Endothelial cell of umbilical vein (primary cell): ENCODE results near the gene SLC22A24. TPM values are rescaled to one million over a fixed set of nuclear protein-coding genes. Genes with fewer than 3 reads are reported as not detected.

Source experiments
- BruUV-seq: library from RNA; stranded (reverse); fragments of 400-500 nt; replicated peaks from 2 replicates; lab custom pipeline; 2021; lab: Mats Ljungman, UMichigan
- CTCF ChIA-PET: fragments of 300-600, 350-600 bp; sonication (Branson Sonifier 250); formaldehyde crosslinking; loops from one replicate; lab custom pipeline; 2021; ENCODE audit warnings: antibody characterized with exemption, inconsistent platforms; lab: Charles Lee
- POLR2A ChIA-PET: fragments of 300-600, 350-600 bp; sonication (Branson Sonifier 250); formaldehyde crosslinking; loops from one replicate; lab custom pipeline; 2021; ENCODE audit warnings: antibody characterized with exemption, inconsistent platforms; lab: Charles Lee
- DNase-seq: peaks from one replicate; pipeline ENCODE4 v3.0.0-alpha.2; 2011; ENCODE audit warnings: low read depth, low spot score
- FAIRE-seq: peaks from 2 replicates; lab custom pipeline; 2011; peaks lifted over from hg19 to GRCh38; lab: Jason Lieb, UNC
- H2AFZ ChIP-seq: 2 replicates; pipeline ENCODE4 v1.6.0; 2012; ENCODE audit warnings: low read depth, low read length, control low read depth, inconsistent platforms
- H3K27ac ChIP-seq: 2 replicates; pipeline ENCODE4 v1.5.1; 2011; ENCODE audit warnings: low read depth, mild to moderate bottlenecking, control low read depth, low read length, moderate library complexity; ENCODE audit not compliant: insufficient read depth
- H3K27me3 ChIP-seq, 2 experiments: 2 replicates each; pipeline versions ENCODE4 v1.6.0 to v1.6.1; 2011; ENCODE audit warnings: low read length in 2 of 2, mixed read lengths in 1 of 2; ENCODE audit not compliant: control insufficient read depth in 2 of 2, insufficient read depth in 2 of 2
- H3K36me3 ChIP-seq, 2 experiments: 2 replicates in 1 of 2; 3 replicates in 1 of 2; pipeline ENCODE4 v1.5.1; 2011; ENCODE audit warnings: low read length in 2 of 2, mild to moderate bottlenecking in 1 of 2, moderate library complexity in 1 of 2; ENCODE audit not compliant: control insufficient read depth in 2 of 2, insufficient read depth in 2 of 2; ENCODE audit errors: extremely low read depth in 1 of 2
- H3K4me1 ChIP-seq: 3 replicates; pipeline ENCODE4 v1.5.1; 2011; ENCODE audit warnings: mild to moderate bottlenecking, low read length; ENCODE audit not compliant: control insufficient read depth, insufficient read depth; ENCODE audit errors: extremely low read depth
- H3K4me2 ChIP-seq: 2 replicates; pipeline ENCODE4 v1.6.1; 2011; ENCODE audit warnings: low read length, control low read depth, mixed read lengths; ENCODE audit not compliant: insufficient read depth
- H3K4me3 ChIP-seq, 3 experiments: fragments of 200-600 bp in 1 of 3; sonication (generic), shearing (Covaris generic) in 1 of 3; replicated peaks in 1 of 3; 2 replicates each; pipeline ENCODE4 v1.5.1; 2011 to 2016; ENCODE audit warnings: control low read depth in 3 of 3, low read length in 3 of 3, mild to moderate bottlenecking in 2 of 3, inconsistent platforms in 1 of 3, low read depth in 1 of 3, moderate library complexity in 1 of 3; ENCODE audit not compliant: insufficient read depth in 1 of 3
- H3K79me2 ChIP-seq: 2 replicates; pipeline ENCODE4 v1.6.0; 2012; ENCODE audit warnings: low read length, inconsistent platforms; ENCODE audit not compliant: control insufficient read depth, insufficient read depth
- H3K9ac ChIP-seq: replicated peaks from 2 replicates; pipeline ENCODE3; 2011; ENCODE audit warnings: low read length, control low read depth; ENCODE audit not compliant: insufficient read depth; ENCODE audit errors: extremely low read depth
- H3K9me1 ChIP-seq: replicated peaks from 3 replicates; pipeline ENCODE4 v1.6.0; 2011; ENCODE audit warnings: mild to moderate bottlenecking, low read length; ENCODE audit not compliant: control insufficient read depth, insufficient read depth; ENCODE audit errors: extremely low read depth
- H3K9me3 ChIP-seq: replicated peaks from 2 replicates; pipeline ENCODE4 v1.5.1; 2012; ENCODE audit warnings: low read length, inconsistent platforms; ENCODE audit not compliant: control insufficient read depth, insufficient read depth
- H4K20me1 ChIP-seq: replicated peaks from 2 replicates; pipeline ENCODE3; 2011; ENCODE audit warnings: mild to moderate bottlenecking, low read length; ENCODE audit not compliant: control insufficient read depth, insufficient read depth; ENCODE audit errors: extremely low read depth
- CTCF ChIP-seq, 2 donors: IDR thresholded peaks; 1 replicate in 1 of 2; 2 replicates in 1 of 2; pipeline ENCODE4 v1.5.1; 2011; ENCODE audit warnings: low read length in 2 of 2, mild to moderate bottlenecking in 2 of 2, moderate library complexity in 2 of 2, control low read depth in 1 of 2, inconsistent platforms in 1 of 2, low read depth in 1 of 2; ENCODE audit not compliant: insufficient read depth in 1 of 2; ENCODE audit errors: extremely low read depth in 1 of 2
- EZH2 ChIP-seq: IDR thresholded peaks from 2 replicates; pipeline ENCODE4 v1.6.1; 2012; ENCODE audit warnings: borderline replicate concordance, low read depth, mild to moderate bottlenecking, moderate library complexity, low read length, inconsistent platforms; ENCODE audit not compliant: severe bottlenecking
- FOS ChIP-seq: IDR thresholded peaks from 2 replicates; pipeline ENCODE4 v1.6.1; 2011; ENCODE audit warnings: mild to moderate bottlenecking, low read length, moderate library complexity, borderline replicate concordance; ENCODE audit not compliant: insufficient read depth
- GATA2 ChIP-seq: IDR thresholded peaks from 2 replicates; pipeline ENCODE4 v1.7.0; 2011; ENCODE audit warnings: low read depth, mild to moderate bottlenecking, moderate library complexity, mixed read lengths, low read length; ENCODE audit not compliant: insufficient read length, insufficient read depth
- JUN ChIP-seq: IDR thresholded peaks from 2 replicates; pipeline ENCODE4 v1.6.1; 2011; ENCODE audit warnings: borderline replicate concordance, low read depth; ENCODE audit not compliant: insufficient read length, insufficient read depth
- MAX ChIP-seq: IDR thresholded peaks from 2 replicates; pipeline ENCODE4 v1.6.1; 2011; ENCODE audit not compliant: insufficient read depth, insufficient read length
- MYC ChIP-seq: IDR thresholded peaks from one replicate; pipeline ENCODE4 v1.6.1; 2011; ENCODE audit warnings: mild to moderate bottlenecking, low read depth, low read length
- POLR2A ChIP-seq: IDR thresholded peaks from 2 replicates; pipeline ENCODE4 v1.6.1; 2012; ENCODE audit warnings: low read depth, mild to moderate bottlenecking, control low read depth, low read length
- POLR2AphosphoS5 ChIP-seq: IDR thresholded peaks from 2 replicates; pipeline ENCODE4 v1.6.1; 2012; ENCODE audit warnings: low read depth, mild to moderate bottlenecking, control low read depth, low read length, moderate library complexity; ENCODE audit not compliant: insufficient read depth
- dilution Hi-C: fragments of 300-500 bp; cut with MboI; formaldehyde crosslinking; loops from one replicate; pipeline ENCODE4 v1.15.0; 2019; ENCODE audit warnings: low sequenced_read_pairs; ENCODE audit not compliant: extremely low pct_ligation_motif_present
- intact Hi-C: fragments of 100-400 bp; cut with micrococcal nuclease; formaldehyde crosslinking; loops from one replicate; pipeline ENCODE4 v1.10.0; 2022
- polyA plus RNA-seq, 4 experiments: library from polyadenylated mRNA; depleted of rRNA in 3 of 4; stranded (reverse) in 3 of 4; unstranded in 1 of 4; fragments of >200 nt; gene quantifications; 2 replicates each; pipeline versions ENCODE4 v1.2.1 to v1.2.3, GENCODE V29; 2011 to 2012; ENCODE audit warnings: missing spikeins in 1 of 4
- total RNA-seq: library from RNA; stranded (reverse); gene quantifications from 2 replicates; pipeline ENCODE4 v1.2.3, GENCODE V29; 2021

SLC22A24 gene
- total and polyA plus RNA-seq, 2 donors (not counting 3 experiments of a cell fraction or from before 2014, with no cell fraction given) = not detected

- Histone ChIP-seq H3K27me3 (peaks cover 0 to 2% of the 10 kb centered on the region in 2 experiments), H3K4me2 (no peak overlapping the region), H4K20me1 (no peaks in the 10 kb centered on the region), H3K79me2 (no peaks in the 10 kb centered on the region), H3K4me1 (no peaks in the 10 kb centered on the region), H3K36me3 (no peaks in the 10 kb centered on the region), H2AFZ (no peak overlapping the region), H3K9me1 (no peaks in the 10 kb centered on the region), H3K9ac (no peak overlapping the region), H3K4me3 (no peak overlapping the region), H3K9me3 (no peaks in the 10 kb centered on the region), H3K27ac (no peak overlapping the region)
- intact Hi-C loops (no loop called here), dilution Hi-C loops (no loop called here)
- no peak for FAIRE-seq
- POLR2A ChIA-PET = no interaction called here
- BruUV-seq = no TSS peak
- TF ChIP-seq FOS = no peak
- no peak for TF ChIP-seq CTCF (IDR thresholded peaks at IDR 0.05; ENCODE audit: extremely low read depth in 1 of 2, insufficient read depth in 1 of 2, low read depth in 1 of 2, low read length in 2 of 2)
- TF ChIP-seq MAX = no peak
- no peak for TF ChIP-seq EZH2
- TF ChIP-seq POLR2A = no peak
- no peak for TF ChIP-seq MYC
- no peak for DNase-seq
- CTCF ChIA-PET = interaction anchor here (1.0 to 1.7 kb wide), 2 partner anchors 11 to 55 kb away, joined by 3 read pairs; no protein-coding TSS in a partner anchor
These were observed 44.5 kb downstream of the SLC22A24 start for GRCh38 chr11:63099555-63099954.

GRCh38 chr11:63080682-63081081 lies 63.3 kb downstream of the SLC22A24 start:
- Histone ChIP-seq H3K27me3 (peaks cover 0 to 2% of the 10 kb centered on the region in 2 experiments), H3K9me1 (no peaks in the 10 kb centered on the region), H2AFZ (no peak overlapping the region), H3K9ac (no peak overlapping the region), H3K79me2 (no peaks in the 10 kb centered on the region), H3K9me3 (no peaks in the 10 kb centered on the region), H3K4me3 (no peak overlapping the region), H3K27ac (no peak overlapping the region), H3K36me3 (no peaks in the 10 kb centered on the region), H4K20me1 (no peaks in the 10 kb centered on the region), H3K4me1 (no peaks in the 10 kb centered on the region), H3K4me2 (no peak overlapping the region)
- no peak for TF ChIP-seq EZH2
- TF ChIP-seq JUN = no peak
- no peak for TF ChIP-seq MAX
- no peak for TF ChIP-seq CTCF (IDR thresholded peaks at IDR 0.05; ENCODE audit: extremely low read depth in 1 of 2, insufficient read depth in 1 of 2, low read depth in 1 of 2, low read length in 2 of 2)
- no peak for TF ChIP-seq POLR2A
- TF ChIP-seq FOS = no peak
- TF ChIP-seq GATA2 = no peak
- no peak for TF ChIP-seq MYC
- TF ChIP-seq POLR2AphosphoS5 = no peak
- intact Hi-C loops = no loop called here
- FAIRE-seq (no peak), DNase-seq (no peak)
- ChIA-PET POLR2A (no interaction called here), CTCF (interaction anchor here (1.3 kb wide), 1 partner anchor 11 kb away, joined by 4 read pairs; no protein-coding TSS in a partner anchor)
- BruUV-seq = no TSS peak
- dilution Hi-C loops = no loop called here
